Stimulated activated CD4-positive, alpha-beta T cell treated with anti-CD3 and anti-CD28 coated beads, TNF-alpha, amount 100 ng/mL, for 4 hours (primary cell): ENCODE measurements around the gene CD58.

ENCODE experiments used
- DNase-seq, 3 experiments: peaks; one replicate each; pipeline ENCODE4 v3.0.0-alpha.2; 2020; ENCODE audit warnings: low read depth in 3 of 3

Gene CD58

GRCh38 chr1:116510361-116510760 is 60.5 kb downstream of the CD58 start:
- no peak for DNase-seq

GRCh38 chr1:116508984-116509980 is 61.5 kb downstream of the CD58 start:
- no peak for DNase-seq

- no peak for DNase-seq
Measured at GRCh38 chr1:116508085-116508983, 62.5 kb downstream of the CD58 start.

GRCh38 chr1:116507631-116508030 is 63.2 kb downstream of the CD58 start:
- DNase-seq, result no peak

- no peak for DNase-seq
Measured at GRCh38 chr1:116506132-116507004, 64.5 kb downstream of the CD58 start.

- DNase-seq, result peak; percentile 44 to 82 (median 63)
Measured at GRCh38 chr1:116504308-116505156, 66.3 kb downstream of the CD58 start.

GRCh38 chr1:116503546-116504307 is 67.1 kb downstream of the CD58 start:
- DNase-seq, result no peak

- no peak for DNase-seq
Measured at GRCh38 chr1:116502671-116503314, 68.0 kb downstream of the CD58 start.

- no peak for DNase-seq
Measured at GRCh38 chr1:116501870-116502244, 69.0 kb downstream of the CD58 start.

GRCh38 chr1:116501125-116501869 is 69.5 kb downstream of the CD58 start:
- no peak for DNase-seq

GRCh38 chr1:116498789-116499628 is 71.8 kb downstream of the CD58 start:
- no peak for DNase-seq

- no peak for DNase-seq
Measured at GRCh38 chr1:116497656-116498055, 73.2 kb downstream of the CD58 start.

GRCh38 chr1:116496898-116497297 is 73.9 kb downstream of the CD58 start:
- no peak for DNase-seq

- DNase-seq, result no peak
Measured at GRCh38 chr1:116496380-116496779, 74.4 kb downstream of the CD58 start.

GRCh38 chr1:116495535-116495934 is 75.3 kb downstream of the CD58 start:
- DNase-seq, result no peak

GRCh38 chr1:116494745-116495144 is 76.1 kb downstream of the CD58 start:
- DNase-seq, result no peak

GRCh38 chr1:116494353-116494692 is 76.5 kb downstream of the CD58 start:
- DNase-seq, result no peak
